HG02588 (cell line): Measurements from ENCODE around the gene HOXA10.

Source experiments
- ATAC-seq: cut with Tn5 transposase; IDR thresholded peaks from one replicate; pipeline ENCODE4 v1.9.1; 2021; ENCODE audit warnings: mild to moderate bottlenecking, moderate library complexity; ENCODE audit not compliant: unreplicated experiment

The HOXA10 gene

DNA sequence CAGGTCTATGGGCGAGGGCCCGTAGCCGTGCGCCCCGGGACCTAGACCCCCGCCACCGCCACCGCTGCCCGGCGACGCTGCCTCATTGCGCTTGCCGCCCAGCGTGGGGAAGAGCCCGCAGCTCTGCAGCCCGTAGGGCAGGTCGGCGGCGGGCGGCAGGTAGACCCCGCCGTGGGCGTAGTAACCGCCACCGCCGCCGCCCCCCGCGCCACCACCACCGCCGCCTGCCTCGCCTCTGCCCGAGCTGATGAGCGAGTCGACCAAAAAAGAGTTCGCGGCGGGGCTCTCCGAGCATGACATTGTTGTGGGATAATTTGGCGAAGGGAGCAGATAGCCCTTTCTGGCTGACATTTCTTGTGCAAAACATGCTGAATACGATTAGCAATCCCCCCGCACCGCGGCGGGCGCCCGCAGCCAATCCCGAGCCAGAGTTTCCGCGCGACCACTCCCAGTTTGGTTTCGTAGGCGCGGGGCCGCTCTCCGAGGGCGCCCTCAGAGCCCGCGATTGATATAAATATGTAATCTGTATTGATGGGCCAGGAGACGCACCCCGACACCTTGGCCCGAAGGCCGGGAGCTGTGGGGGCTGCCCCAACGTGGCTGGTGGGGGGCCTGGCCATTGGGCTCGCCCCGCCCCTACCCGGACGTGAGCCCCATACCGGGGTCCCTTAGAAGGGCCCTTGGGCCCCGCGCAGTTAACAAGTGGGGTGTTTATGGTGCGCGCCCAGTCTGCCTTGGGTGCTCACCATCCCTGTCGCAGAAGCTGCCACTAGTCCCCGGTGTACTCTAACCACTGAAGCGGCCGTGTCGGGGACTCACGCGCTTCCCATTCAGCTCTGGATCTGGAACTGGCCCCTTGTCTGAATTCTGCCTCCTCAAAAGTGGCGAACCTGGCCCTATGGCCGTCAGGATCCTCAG is at the start of gene HOXA10:
Gene HOXA10 (minus strand): TSS at position 365 of the 918 bp plus-strand sequence. CDS start 14 bp downstream, at position 351.
- no peak for ATAC-seq

GRCh38 chr7:27221201-27221797 is 47.2 kb upstream of the HOXA10 start:
- ATAC-seq: no peak

DNA sequence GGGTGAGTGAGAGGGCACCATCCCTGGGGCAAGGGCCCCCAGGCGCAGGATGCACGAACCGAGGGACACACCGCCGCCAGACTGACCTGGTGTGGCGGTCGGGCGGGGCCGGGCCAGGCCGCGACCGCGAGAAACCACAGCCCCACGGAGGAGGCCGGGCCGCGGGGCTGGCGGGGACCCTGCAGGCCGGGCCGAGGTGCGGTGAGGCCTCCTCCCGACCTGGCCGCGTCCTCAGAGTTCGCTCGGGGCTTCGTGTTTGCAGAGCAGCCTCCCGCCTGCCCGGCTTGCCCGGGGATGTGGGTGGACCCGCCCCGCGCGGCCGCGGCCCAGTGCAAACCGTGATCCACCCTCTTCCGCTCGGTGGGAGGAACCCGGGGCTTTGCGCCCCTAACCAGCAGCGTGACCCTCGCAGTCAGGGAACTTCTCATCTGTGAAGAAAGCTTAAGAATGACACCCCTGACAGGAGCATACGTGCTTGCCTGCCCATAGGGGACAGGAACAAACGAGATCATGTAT is 46.4 kb upstream of the HOXA10 start:
- ATAC-seq: no peak

GRCh38 chr7:27219821-27220220 is 45.7 kb upstream of the HOXA10 start:
- ATAC-seq: no peak

GRCh38 chr7:27217951-27218350 is 43.8 kb upstream of the HOXA10 start:
- no peak for ATAC-seq

GRCh38 chr7:27215356-27215755 is 41.2 kb upstream of the HOXA10 start:
- no peak for ATAC-seq

DNA sequence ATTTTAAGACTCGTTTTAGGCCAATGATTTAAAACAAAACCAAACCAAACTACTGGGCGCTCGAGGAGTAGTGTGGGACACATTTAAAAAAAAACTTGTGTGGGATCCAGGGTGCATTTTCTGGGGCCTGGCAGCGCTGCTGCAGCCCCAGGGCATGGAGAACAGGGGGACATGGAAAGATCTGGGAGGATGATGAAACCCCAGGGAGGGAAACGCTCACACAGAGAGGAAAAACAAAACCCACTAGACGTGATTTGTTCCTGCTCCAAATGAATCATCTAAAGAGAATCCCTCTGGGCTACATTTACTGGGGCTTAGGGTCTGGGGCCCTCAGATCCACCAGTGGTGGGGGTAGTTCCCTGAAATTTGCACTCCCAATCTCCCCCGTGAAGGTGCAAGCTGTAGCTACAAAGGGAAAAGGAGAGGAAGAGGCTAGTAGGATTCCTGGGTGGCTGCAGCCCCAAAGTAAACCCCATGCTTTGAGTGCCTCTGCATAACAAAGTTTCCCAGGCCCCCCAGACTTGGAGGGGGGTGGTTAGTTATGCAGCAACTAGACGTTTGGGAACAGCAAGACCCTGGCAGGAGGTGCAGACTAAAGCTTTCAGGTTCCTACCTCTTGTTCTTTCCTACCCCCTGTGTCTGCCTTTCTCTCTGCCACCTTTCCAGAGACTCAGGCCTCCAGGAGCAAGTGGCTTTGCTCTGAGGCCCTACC is 40.3 kb upstream of the HOXA10 start:
- ATAC-seq: no peak

DNA sequence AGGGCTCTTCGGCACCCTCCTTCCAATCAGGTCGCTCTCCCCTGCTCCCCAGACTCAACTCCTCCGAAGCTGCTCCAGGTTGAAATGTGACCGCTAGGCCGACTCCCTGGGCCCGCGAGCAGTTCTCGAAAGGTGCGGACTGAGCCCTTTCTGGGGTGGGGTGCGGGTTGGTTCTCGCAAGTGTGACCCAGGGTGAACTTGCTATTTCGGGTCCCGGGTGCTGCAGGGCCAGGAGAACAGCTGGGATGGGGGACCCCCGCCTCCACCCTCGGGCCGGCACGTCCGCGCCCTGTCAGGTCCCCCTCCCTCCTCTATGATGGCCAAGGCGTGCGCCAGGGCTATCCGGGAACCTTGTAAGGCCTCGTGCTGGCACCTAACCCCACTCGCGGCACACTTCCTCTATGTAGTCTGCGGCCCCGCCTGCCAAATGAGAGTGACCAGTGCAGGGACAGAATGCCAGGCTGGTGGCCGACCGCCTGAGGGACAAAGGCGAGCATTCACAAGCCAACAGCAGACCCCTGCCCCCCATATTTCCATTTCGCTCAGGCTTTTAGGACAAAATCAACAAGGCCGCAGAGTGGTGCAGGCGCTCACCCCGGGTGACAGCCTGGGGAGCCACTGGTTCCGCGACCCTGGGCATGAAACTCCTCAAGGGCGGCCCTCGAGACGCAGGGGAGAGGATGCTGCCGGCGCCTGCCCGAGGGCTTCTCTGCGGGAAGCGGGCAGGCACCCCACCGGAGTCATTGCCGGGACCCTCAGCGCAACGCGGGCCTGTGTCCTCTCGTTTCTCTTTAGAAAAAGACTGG is 39.5 kb upstream of the HOXA10 start:
- ATAC-seq: no peak

GRCh38 chr7:27212497-27213432 is 38.6 kb upstream of the HOXA10 start:
- ATAC-seq: no peak

GRCh38 chr7:27211764-27212204 is 37.7 kb upstream of the HOXA10 start:
- no peak for ATAC-seq

DNA sequence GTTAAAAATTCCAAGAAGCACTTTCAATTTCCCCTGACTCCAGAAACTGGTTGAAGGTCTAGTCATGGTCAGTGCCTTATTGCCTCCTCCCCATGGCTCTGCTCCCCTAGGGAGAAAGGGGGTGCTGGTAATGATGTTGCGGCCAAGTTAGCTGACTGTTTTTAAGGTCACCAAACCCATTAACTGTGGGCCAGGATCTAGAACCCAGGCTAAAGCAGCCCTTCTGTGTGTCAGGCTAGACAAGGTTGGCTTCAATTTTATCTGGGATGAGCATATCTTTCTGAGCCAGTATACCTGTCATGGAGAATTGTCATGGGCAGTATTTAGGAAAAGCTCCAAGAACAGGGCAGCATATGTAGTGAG is 36.9 kb upstream of the HOXA10 start:
- no peak for ATAC-seq

DNA sequence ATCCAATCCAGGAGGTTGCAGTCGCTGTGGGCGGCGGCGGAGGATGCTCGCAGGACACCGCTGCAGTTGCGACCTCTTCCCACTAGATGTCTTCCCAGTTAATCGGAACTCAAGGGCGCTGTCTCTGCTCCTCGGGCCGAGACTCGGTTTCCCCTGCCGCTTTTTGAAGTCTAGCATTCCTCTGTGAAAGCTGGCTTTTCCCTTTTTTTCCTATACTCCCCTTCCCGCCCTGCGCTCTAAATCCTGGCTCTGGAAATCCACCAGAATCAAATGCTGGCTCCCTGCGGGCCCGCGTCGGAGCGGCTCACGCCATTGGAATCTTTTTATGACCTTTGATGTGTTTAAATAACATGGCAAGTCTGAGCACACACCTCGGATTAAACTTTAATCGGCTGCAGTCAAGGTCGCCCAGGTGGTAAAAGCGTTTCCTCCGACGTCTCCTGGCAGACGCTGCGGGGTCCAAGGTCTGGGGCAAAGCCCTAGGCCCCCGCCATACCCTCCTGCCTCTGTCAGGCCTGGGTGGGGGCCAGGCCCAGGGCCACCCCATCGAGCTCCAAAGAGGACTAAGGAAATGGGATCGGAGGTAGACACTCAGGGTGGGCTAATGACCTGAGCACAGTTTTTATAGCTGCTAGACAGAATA is 36.4 kb upstream of the HOXA10 start:
- ATAC-seq: no peak

DNA sequence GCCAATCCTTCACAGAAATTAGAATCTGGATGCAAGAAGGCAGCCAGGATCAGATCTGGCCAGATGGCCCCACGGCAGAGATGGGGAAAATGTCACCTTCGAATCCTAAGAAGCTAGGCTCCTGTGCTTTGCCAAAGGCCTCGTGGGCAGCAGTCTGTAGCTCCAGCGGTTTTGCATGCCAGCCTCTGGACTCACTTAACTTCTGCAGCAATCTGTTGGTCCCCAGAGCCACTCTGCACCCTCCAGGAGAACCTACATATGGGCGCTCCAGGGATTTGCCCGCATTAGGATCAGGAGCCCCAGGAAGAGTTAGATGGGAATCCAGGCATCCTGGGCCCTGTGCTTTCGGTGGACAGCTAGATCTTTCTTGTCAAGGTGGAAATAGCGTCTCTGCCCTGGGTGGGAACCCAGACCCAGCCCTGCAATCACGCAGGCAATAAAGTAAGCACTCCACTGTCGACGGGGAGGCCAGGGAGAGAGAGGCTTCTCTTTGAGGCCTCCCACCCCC is 35.9 kb upstream of the HOXA10 start:
- no peak for ATAC-seq

DNA sequence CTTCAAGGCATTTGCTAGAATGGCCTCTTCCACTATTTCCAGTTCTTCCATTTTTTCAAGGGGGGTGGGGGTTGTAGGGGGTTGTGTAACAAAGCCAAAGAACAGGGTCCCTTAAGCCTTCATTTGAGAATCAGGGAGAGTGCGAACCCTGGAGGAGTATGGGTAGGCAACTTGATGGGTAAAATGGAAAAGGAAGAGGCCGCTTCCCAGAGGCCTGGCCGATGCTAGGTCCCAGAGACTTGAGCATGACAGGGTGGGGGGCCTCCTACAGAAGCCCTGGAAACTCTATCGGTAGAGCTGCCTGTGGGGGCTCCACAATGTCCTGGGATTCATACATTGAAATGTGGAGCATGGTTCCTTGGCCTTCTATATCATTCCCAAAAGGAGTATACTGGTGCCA is 34.9 kb upstream of the HOXA10 start:
- no peak for ATAC-seq

DNA sequence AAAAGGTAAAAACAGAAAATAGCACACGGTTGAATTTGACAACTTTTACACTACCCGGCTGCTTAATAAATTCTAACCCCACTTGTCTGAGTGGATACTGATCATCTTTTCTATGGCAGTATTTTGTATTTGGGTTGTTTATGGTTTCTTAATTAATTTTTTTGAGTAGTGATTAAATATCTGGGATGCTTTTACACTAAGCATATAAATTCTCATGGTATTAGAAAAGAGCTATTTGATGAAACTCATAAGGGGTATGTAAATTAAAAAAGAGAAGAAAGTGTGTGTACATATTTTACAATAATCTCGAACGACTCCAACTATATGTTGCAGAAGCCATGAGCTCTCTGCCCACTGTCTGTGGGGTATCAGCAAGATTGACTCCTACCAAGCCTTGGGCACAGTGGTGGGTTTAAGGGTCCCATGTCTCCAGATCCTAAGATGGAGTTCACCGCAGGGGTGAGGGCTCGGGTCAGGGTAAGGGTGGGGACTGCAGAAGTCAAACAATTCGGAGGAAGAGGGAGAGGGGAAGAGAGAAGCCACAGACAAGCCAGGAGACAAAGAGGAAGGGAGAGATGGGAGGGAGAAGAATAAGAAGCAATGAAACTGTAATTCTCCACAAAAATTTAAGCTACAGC is 33.3 kb upstream of the HOXA10 start:
- ATAC-seq: no peak

- ATAC-seq: no peak
Observed at GRCh38 chr7:27205325-27206280, 31.5 kb upstream of the HOXA10 start.

- ATAC-seq: no peak
Observed at GRCh38 chr7:27204851-27205322, 30.8 kb upstream of the HOXA10 start.
